Measurements from ENCODE around the gene TTPAL. TPM values are rescaled to one million over a fixed set of nuclear protein-coding genes. Genes with fewer than 3 reads are reported as not detected.

Gene TTPAL
- total and polyA plus RNA-seq, 2 of the 4 experiments (the other 2 are of a cell fraction) = 8.2 to 18.1 TPM

DNA sequence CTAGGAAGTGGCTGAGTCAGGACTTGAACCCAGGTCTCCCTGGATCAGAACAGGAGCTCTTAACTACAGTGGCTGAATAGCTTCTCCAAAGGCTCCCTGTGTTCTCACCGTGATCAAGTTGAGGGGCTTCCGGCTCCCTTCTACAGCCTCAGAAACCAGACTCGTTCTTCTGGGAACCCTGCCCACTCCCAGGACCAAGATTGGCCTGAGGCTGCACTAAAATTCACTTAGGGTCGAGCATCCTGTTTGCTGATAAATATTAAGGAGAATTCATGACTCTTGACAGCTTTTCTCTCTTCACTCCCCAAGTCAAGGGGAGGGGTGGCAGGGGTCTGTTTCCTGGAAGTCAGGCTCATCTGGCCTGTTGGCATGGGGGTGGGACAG lies 44.6 kb upstream of the TTPAL start:
- H3K9ac ChIP-seq (ENCODE audit: low read depth, low read length) = no peak overlapping the region
- H3K9me3 ChIP-seq (ENCODE audit: control insufficient read depth, insufficient read depth, low read length) = no peaks in the 10 kb centered on the region

More for the DNA sequence above, 44.6 kb upstream of the TTPAL start:
- no peak overlapping the region for H2BK120ac ChIP-seq (ENCODE audit: low read depth, low read length)
- dilution Hi-C loops (cut with HindIII; ENCODE audit: low sequenced_read_pairs, unreplicated experiment) (no loop called here), intact Hi-C loops (cut with micrococcal nuclease) (no loop called here), in situ Hi-C loops (cut with MboI; ENCODE audit: low sequenced_read_pairs) (no loop called here)
- H3K14ac ChIP-seq (replicated peaks; ENCODE audit: low read depth, low read length) = no peak overlapping the region
- no peak overlapping the region for H4K8ac ChIP-seq (ENCODE audit: low read depth in 2 of 2, low read length in 2 of 2)
- H3K56ac ChIP-seq (ENCODE audit: extremely low read depth, insufficient read depth, low read length) = no peak overlapping the region
- no peak overlapping the region for H2AK5ac ChIP-seq (ENCODE audit: low read depth, low read length)
- no peak overlapping the region for H4K5ac ChIP-seq (ENCODE audit: low read depth, low read length)
- no TSS peak for BruUV-seq (replicated peaks)
- H3K18ac ChIP-seq (ENCODE audit: low read depth, low read length) = no peak overlapping the region
- POLR2A ChIA-PET (ENCODE audit: unreplicated experiment) = no interaction called here
- no peak overlapping the region for H3K23ac ChIP-seq (ENCODE audit: low read depth, low read length)
- CTCF ChIA-PET = no interaction called here
- DNase-seq (no peak), ATAC-seq (ENCODE audit: low read depth) (no peak)
- H3K79me1 ChIP-seq (ENCODE audit: low read depth in 1 of 2, low read length in 2 of 2) = no peaks in the 10 kb centered on the region
- no peak overlapping the region for H2AFZ ChIP-seq (replicated peaks; ENCODE audit: low read length, poor library complexity)
- no peak overlapping the region for H4K91ac ChIP-seq (ENCODE audit: insufficient read depth, low read depth, low read length)
- H3K4ac ChIP-seq (ENCODE audit: low read depth, low read length) = no peak overlapping the region
- H4K20me1 ChIP-seq (ENCODE audit: insufficient read depth, low read length) = no peaks in the 10 kb centered on the region
- H3K36me3 ChIP-seq (ENCODE audit: control insufficient read depth, insufficient read depth, low read length) = no peaks in the 10 kb centered on the region
- H3K4me1 ChIP-seq (ENCODE audit: control insufficient read depth, insufficient read depth, low read length) = no peaks in the 10 kb centered on the region
- TF ChIP-seq, protein P1, sequence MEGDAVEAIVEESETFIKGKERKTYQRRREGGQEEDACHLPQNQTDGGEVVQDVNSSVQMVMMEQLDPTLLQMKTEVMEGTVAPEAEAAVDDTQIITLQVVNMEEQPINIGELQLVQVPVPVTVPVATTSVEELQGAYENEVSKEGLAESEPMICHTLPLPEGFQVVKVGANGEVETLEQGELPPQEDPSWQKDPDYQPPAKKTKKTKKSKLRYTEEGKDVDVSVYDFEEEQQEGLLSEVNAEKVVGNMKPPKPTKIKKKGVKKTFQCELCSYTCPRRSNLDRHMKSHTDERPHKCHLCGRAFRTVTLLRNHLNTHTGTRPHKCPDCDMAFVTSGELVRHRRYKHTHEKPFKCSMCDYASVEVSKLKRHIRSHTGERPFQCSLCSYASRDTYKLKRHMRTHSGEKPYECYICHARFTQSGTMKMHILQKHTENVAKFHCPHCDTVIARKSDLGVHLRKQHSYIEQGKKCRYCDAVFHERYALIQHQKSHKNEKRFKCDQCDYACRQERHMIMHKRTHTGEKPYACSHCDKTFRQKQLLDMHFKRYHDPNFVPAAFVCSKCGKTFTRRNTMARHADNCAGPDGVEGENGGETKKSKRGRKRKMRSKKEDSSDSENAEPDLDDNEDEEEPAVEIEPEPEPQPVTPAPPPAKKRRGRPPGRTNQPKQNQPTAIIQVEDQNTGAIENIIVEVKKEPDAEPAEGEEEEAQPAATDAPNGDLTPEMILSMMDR (conservative IDR thresholded peaks at IDR 0.05; ENCODE audit: low read depth, low read length) = no peak
- TF ChIP-seq ELK1 (IDR thresholded peaks at IDR 0.05; ENCODE audit: borderline replicate concordance, low read depth, low read length) (no peak), CHD1 (IDR thresholded peaks at IDR 0.05; ENCODE audit: low read depth, low read length) (no peak), MAFK (IDR thresholded peaks at IDR 0.05; ENCODE audit: low read depth, low read length) (no peak), CEBPB (IDR thresholded peaks at IDR 0.05; ENCODE audit: low read depth, low read length) (no peak), FOS (IDR thresholded peaks at IDR 0.05; ENCODE audit: low read depth, low read length) (no peak), SMC3 (IDR thresholded peaks at IDR 0.05; ENCODE audit: low read depth, low read length) (no peak), MXI1 (IDR thresholded peaks at IDR 0.05; ENCODE audit: borderline replicate concordance, low read depth, low read length) (no peak), MAZ (IDR thresholded peaks at IDR 0.05; ENCODE audit: borderline replicate concordance, low read depth, low read length) (no peak), RFX5 (IDR thresholded peaks at IDR 0.05; ENCODE audit: low read depth, low read length) (no peak), RCOR1 (IDR thresholded peaks at IDR 0.05; ENCODE audit: insufficient replicate concordance, low read length) (no peak), BHLHE40 (IDR thresholded peaks at IDR 0.05; ENCODE audit: low read depth, low read length) (no peak), NFE2L2 (IDR thresholded peaks at IDR 0.05; ENCODE audit: low read depth, low read length) (no peak), POLR2A (IDR thresholded peaks at IDR 0.05; ENCODE audit: low read depth, low read length) (no peak), RAD21 (IDR thresholded peaks at IDR 0.05; ENCODE audit: low read length) (no peak)
- TF ChIP-seq, protein P2, sequence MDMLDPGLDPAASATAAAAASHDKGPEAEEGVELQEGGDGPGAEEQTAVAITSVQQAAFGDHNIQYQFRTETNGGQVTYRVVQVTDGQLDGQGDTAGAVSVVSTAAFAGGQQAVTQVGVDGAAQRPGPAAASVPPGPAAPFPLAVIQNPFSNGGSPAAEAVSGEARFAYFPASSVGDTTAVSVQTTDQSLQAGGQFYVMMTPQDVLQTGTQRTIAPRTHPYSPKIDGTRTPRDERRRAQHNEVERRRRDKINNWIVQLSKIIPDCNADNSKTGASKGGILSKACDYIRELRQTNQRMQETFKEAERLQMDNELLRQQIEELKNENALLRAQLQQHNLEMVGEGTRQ (IDR thresholded peaks at IDR 0.05; ENCODE audit: low read depth, low read length) = no peak
- no peaks in the 10 kb centered on the region for H3K9me1 ChIP-seq (ENCODE audit: insufficient read depth, low read length)
- H3K4me2 ChIP-seq (ENCODE audit: low read depth, low read length) = no peak overlapping the region
- no peak overlapping the region for H2AK9ac ChIP-seq (replicated peaks; ENCODE audit: low read depth, low read length, poor library complexity)
- no peak overlapping the region for H2BK15ac ChIP-seq (ENCODE audit: low read depth, low read length)
- peaks cover 40% of the 10 kb centered on the region for H3K27me3 ChIP-seq (ENCODE audit: control insufficient read depth, insufficient read depth, low read length)
- no peak overlapping the region for H3K4me3 ChIP-seq (ENCODE audit: insufficient read depth, low read depth, low read length)
- WGBS, 2 experiments (ENCODE audit: extremely low coverage in 2 of 2, insufficient read length in 1 of 2) = no CpG with 5 or more reads among the region's 4 CpGs
- no peak overlapping the region for H2BK20ac ChIP-seq (ENCODE audit: low read depth, low read length)
- no peak overlapping the region for H2BK5ac ChIP-seq (ENCODE audit: low read depth, low read length, poor library complexity, severe bottlenecking)
- no peak overlapping the region for H3K27ac ChIP-seq (ENCODE audit: insufficient read depth, low read length)

Measured in IMR-90 (cell line).